ENCODE data around the gene XYLT1.

XYLT1 gene

DNA sequence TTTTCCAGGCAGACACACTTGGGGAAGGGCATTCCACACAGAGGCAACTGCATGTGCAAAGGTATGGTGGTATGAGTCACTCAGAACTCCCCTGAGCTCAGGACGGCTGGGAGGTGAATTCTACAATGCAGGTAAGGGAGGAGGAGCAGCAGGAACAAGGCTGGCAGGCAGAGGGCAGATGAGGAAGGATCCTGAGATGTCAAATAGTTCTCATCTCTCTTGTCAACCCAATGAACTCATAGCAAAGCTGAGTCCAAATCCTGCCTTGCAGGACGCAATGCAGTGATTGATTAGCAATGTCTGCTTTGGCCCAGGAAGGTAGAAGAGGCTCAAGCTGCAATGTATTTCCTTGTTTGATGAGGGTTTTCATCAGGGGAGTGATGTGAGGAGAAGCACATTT lies 243.5 kb downstream of the XYLT1 start:
- TF ChIP-seq Cebpa-rat (IDR thresholded peaks at IDR 0.05), result no peak
- H3K4me2 ChIP-seq, result peak overlapping the region in 9 of 11 experiments; percentile 2 to 84 (median 76); a peak in 12 of 22 replicates
- H3K4me3 ChIP-seq, result no peak overlapping the region
- H3K27ac ChIP-seq, result peak overlapping the region in 8 of 11 experiments; percentile 88 to 96 (median 92); a peak in 15 of 22 replicates
- H3K36me3 ChIP-seq, result peaks cover 0 to 61% (median 41%) of the 10 kb centered on the region in 11 experiments; a peak in 18 of 22 replicates
- H3K27me3 ChIP-seq, result no peaks in the 10 kb centered on the region
- H3K9ac ChIP-seq, result no peak overlapping the region
- H3K9me3 ChIP-seq (replicated peaks in 1 of 11), result peaks cover 0 to 6% (median 0%) of the 10 kb centered on the region in 11 experiments; a peak in 1 of 22 replicates
- no peaks in the 10 kb centered on the region; a peak in 2 of 22 replicates for H4K20me1 ChIP-seq
- peaks cover 37 to 68% (median 59%) of the 10 kb centered on the region in 10 experiments for H3K4me1 ChIP-seq

DNA sequence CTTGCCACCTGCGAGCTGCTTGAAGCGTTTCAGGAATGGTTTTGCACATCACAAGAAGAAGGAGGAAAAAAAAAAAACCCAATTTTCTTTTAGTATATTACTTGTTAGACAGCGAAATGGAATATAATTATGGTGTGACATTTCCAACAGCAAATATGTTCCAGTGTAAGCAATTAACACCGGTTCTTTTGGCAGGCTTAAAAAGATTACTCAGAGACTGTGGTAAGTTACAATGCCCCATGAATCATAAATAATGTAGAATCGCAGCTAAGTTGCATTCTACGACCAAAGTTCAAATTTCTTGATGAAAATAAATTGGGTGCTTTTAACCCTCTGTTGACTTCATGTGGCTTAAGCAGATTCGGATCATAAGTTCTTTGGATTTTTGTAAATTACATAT lies 245.2 kb downstream of the XYLT1 start:
- no peaks in the 10 kb centered on the region for H3K27me3 ChIP-seq
- peak overlapping the region in 10 of 11 experiments; percentile 42 to 96 (median 90); a peak in 20 of 22 replicates for H3K27ac ChIP-seq
- TF ChIP-seq Cebpa-rat (IDR thresholded peaks at IDR 0.05), result no peak
- H3K9me3 ChIP-seq (replicated peaks in 1 of 11), result peaks cover 0 to 6% (median 0%) of the 10 kb centered on the region in 11 experiments; a peak in 2 of 22 replicates
- H3K4me3 ChIP-seq, result 0 out of 20 replicates have a peak overlapping the region, but pooled peaks of 1 of the 10 experiments have one; percentile 3
- peaks cover 44 to 85% (median 70%) of the 10 kb centered on the region in 10 experiments for H3K4me1 ChIP-seq
- peaks cover 0 to 66% (median 43%) of the 10 kb centered on the region in 11 experiments; a peak in 18 of 22 replicates for H3K36me3 ChIP-seq
- no peaks in the 10 kb centered on the region; a peak in 3 of 22 replicates for H4K20me1 ChIP-seq
- H3K9ac ChIP-seq, result peak overlapping the region in 10 of 11 experiments; percentile 9 to 82 (median 76); a peak in 17 of 22 replicates
- peak overlapping the region; percentile 49 to 84 (median 76); a peak in 21 of 22 replicates for H3K4me2 ChIP-seq

DNA sequence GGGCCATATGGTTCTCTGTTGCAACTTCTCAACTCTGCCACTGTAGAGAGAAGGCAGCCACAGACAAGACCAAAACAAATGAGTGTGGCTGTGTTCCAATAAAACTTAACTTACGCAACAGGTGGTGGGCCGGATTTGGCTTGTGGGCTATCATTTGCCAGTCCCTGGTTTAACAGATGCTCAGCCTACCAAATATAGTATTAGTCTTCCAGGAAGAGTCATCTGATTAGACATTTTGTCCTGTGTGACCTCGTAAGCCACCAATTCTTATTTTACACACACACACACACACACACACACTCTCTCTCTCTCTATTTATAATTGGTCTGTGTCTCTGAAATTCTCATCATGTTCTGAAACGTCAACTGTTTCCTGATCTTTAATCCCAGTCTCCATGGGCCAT lies 245.9 kb downstream of the XYLT1 start:
- peak overlapping the region in 10 of 11 experiments; percentile 9 to 82 (median 76); a peak in 18 of 22 replicates for H3K9ac ChIP-seq
- H3K27me3 ChIP-seq, result no peaks in the 10 kb centered on the region
- H3K36me3 ChIP-seq, result peaks cover 0 to 64% (median 37%) of the 10 kb centered on the region in 11 experiments; a peak in 18 of 22 replicates
- H3K4me1 ChIP-seq, result peaks cover 44 to 91% (median 70%) of the 10 kb centered on the region in 10 experiments
- peaks cover 0 to 6% (median 0%) of the 10 kb centered on the region in 11 experiments; a peak in 2 of 22 replicates for H3K9me3 ChIP-seq (replicated peaks in 1 of 11)
- peak overlapping the region; percentile 49 to 84 (median 76) for H3K4me2 ChIP-seq
- H3K27ac ChIP-seq, result peak overlapping the region; percentile 20 to 96 (median 89); a peak in 20 of 22 replicates
- TF ChIP-seq Cebpa-rat (IDR thresholded peaks at IDR 0.05), result peak in 9 of 11 experiments; percentile 88 to 96 (median 94); a peak in 19 of 22 replicates
- H3K4me3 ChIP-seq, result peak overlapping the region in 3 of 10 experiments; percentile 3 to 26 (median 17); a peak in 1 of 20 replicates
- H4K20me1 ChIP-seq, result no peaks in the 10 kb centered on the region; a peak in 2 of 22 replicates

DNA sequence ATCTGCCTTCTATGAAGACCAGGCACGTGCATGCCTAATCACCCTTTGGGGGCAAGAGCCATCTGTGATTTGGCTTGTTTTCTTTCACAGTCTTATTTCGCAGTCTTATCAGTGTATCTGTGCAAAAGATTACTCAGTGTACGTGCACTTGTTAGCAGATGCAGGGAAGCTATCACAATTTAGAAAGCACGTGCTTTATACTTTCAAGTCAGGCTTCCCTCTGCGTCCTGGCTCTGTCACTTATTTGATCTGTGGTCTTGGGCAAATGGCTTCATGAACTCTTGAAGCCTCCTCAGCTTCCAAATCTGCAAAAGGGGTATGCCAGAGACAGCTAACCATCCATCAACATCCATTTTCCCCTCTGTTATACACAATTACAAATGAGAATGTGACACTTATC lies 246.4 kb downstream of the XYLT1 start:
- Histone ChIP-seq H4K20me1 (no peaks in the 10 kb centered on the region; a peak in 2 of 22 replicates), H3K9ac (peak overlapping the region in 9 of 11 experiments; percentile 40 to 82 (median 77); a peak in 17 of 22 replicates), H3K27ac (peak overlapping the region; percentile 20 to 96 (median 89); a peak in 20 of 22 replicates), H3K9me3 (replicated peaks in 1 of 11) (peaks cover 0 to 6% (median 0%) of the 10 kb centered on the region in 11 experiments; a peak in 2 of 22 replicates), H3K4me2 (peak overlapping the region; percentile 49 to 84 (median 76)), H3K36me3 (peaks cover 0 to 63% (median 35%) of the 10 kb centered on the region in 11 experiments; a peak in 18 of 22 replicates), H3K4me1 (peaks cover 44 to 91% (median 70%) of the 10 kb centered on the region in 10 experiments), H3K27me3 (no peaks in the 10 kb centered on the region), H3K4me3 (peak overlapping the region in 2 of 10 experiments; percentile 17 to 26; a peak in 2 of 20 replicates)
- no peak for TF ChIP-seq Cebpa-rat (IDR thresholded peaks at IDR 0.05)

DNA sequence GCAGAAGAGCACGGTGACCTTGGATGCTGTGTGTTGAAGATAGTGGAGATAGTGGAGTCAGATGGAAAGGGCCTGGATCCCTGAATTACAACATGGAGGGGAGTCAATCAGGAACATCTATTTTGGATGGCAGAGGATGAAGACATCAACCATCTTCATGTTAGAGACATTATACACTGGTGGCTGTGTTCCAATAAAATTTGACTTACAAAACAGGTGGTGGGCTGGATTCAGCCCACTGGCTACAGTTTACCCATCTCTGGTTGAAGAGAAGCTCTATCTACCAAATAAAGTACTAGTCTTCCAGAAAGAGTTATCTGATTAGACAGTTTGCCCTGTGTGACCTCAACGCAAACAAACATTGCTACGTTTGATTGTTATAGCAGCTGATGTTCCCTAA lies 247.2 kb downstream of the XYLT1 start:
- peak overlapping the region in 10 of 11 experiments; percentile 50 to 96 (median 90); a peak in 19 of 22 replicates for H3K27ac ChIP-seq
- H4K20me1 ChIP-seq, result no peaks in the 10 kb centered on the region; a peak in 3 of 22 replicates
- H3K4me1 ChIP-seq, result peaks cover 44 to 88% (median 70%) of the 10 kb centered on the region in 10 experiments
- peaks cover 0 to 63% (median 35%) of the 10 kb centered on the region in 11 experiments; a peak in 17 of 22 replicates for H3K36me3 ChIP-seq
- H3K27me3 ChIP-seq, result no peaks in the 10 kb centered on the region
- peak overlapping the region in 8 of 11 experiments; percentile 67 to 82 (median 78); a peak in 13 of 22 replicates for H3K9ac ChIP-seq
- peak overlapping the region in 2 of 10 experiments; percentile 19 to 23; a peak in 1 of 20 replicates for H3K4me3 ChIP-seq
- TF ChIP-seq Cebpa-rat (IDR thresholded peaks at IDR 0.05), result no peak
- H3K9me3 ChIP-seq (replicated peaks in 1 of 11), result peaks cover 0 to 6% (median 0%) of the 10 kb centered on the region in 11 experiments; a peak in 2 of 22 replicates
- H3K4me2 ChIP-seq, result peak overlapping the region; percentile 49 to 84 (median 76)

DNA sequence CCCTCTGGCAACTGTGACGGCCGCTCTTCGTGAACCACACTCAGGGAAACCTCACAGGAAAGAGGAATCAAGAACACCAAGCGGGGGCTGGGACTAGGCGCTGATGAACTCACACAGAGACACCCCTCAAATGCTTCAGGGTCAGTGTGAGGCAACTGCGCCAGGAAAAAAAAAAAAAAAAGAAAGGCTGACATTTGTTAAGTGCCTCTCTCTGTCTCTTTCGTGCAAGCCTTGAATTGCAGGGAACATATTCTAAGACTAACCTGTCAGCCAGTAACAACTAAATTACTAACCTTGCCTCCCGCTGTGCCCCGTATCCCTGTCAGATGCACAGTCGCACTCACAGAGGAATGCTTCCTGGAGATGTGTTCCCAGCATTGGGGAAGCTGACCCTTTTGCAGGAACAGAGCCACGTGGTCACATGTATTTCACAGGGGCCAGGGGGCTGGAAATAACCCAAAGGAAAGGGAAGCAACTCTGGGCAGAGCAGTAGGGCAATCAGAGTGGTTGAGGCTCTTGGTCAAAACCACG lies 247.8 kb downstream of the XYLT1 start:
- H3K4me1 ChIP-seq, result peaks cover 44 to 84% (median 67%) of the 10 kb centered on the region in 10 experiments
- H4K20me1 ChIP-seq, result no peaks in the 10 kb centered on the region; a peak in 3 of 22 replicates
- H3K27me3 ChIP-seq, result no peaks in the 10 kb centered on the region
- H3K27ac ChIP-seq, result peak overlapping the region in 10 of 11 experiments; percentile 14 to 96 (median 90); a peak in 19 of 22 replicates
- no peak for TF ChIP-seq Cebpa-rat (IDR thresholded peaks at IDR 0.05)
- H3K4me2 ChIP-seq, result peak overlapping the region; percentile 49 to 84 (median 76)
- H3K36me3 ChIP-seq, result peaks cover 0 to 63% (median 36%) of the 10 kb centered on the region in 11 experiments; a peak in 14 of 22 replicates
- H3K9me3 ChIP-seq (replicated peaks in 1 of 11), result peaks cover 0 to 6% (median 0%) of the 10 kb centered on the region in 11 experiments; a peak in 2 of 22 replicates
- H3K4me3 ChIP-seq, result peak overlapping the region in 2 of 10 experiments; percentile 23 to 24; a peak in 2 of 20 replicates
- H3K9ac ChIP-seq, result peak overlapping the region in 9 of 11 experiments; percentile 24 to 82 (median 72); a peak in 15 of 22 replicates

DNA sequence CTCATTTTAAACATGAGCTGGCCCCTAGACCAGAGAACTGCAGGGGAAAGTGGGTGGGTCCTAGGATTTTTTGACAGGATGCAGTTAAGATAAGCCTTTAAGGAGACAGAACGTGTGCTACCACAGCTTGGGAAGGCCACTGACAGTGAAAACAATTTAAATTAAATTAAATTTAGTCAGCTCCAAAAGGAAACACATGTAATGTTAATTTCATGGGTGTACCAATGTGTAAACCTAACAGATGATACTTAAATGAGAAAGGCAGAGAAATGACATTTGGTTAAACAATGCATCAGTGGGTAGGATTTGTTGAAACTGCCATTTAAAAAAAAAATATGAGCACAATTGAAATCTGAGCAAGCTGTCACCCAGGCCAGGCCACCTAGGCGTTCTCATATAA lies 250.8 kb downstream of the XYLT1 start:
- Histone ChIP-seq H3K36me3 (peaks cover 3 to 75% (median 52%) of the 10 kb centered on the region in 11 experiments; a peak in 19 of 22 replicates), H3K9me3 (replicated peaks in 1 of 11) (peaks cover 0 to 12% (median 6%) of the 10 kb centered on the region in 11 experiments; a peak in 14 of 22 replicates), H3K9ac (no peak overlapping the region), H4K20me1 (peaks cover 0 to 3% (median 0%) of the 10 kb centered on the region in 11 experiments; a peak in 4 of 22 replicates), H3K27me3 (no peaks in the 10 kb centered on the region), H3K27ac (peak overlapping the region in 6 of 11 experiments; percentile 4 to 96 (median 22); a peak in 8 of 22 replicates), H3K4me3 (no peak overlapping the region), H3K4me2 (no peak overlapping the region), H3K4me1 (peaks cover 35 to 55% (median 38%) of the 10 kb centered on the region in 10 experiments)
- no peak for TF ChIP-seq Cebpa-rat (IDR thresholded peaks at IDR 0.05)

DNA sequence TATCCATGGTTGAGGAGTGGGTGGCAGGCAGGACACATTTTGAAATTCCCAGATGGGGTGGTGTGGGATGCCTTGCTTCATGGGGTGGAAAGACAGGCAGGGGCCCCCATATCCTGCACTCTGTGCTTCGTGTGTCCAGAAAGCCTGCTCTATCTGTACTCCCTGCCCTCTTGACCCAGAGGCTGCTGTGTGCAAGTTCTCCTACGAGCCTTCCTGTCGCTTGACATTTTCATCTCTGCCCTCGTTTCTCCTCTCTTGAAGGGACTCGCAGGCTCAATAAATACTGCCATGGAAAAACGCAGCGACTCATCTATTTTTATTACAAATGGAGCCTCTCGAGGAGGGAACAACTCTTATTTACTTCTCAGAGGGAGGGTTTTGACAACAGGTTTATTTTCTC lies 254.8 kb downstream of the XYLT1 start:
- peaks cover 7 to 25% (median 19%) of the 10 kb centered on the region in 11 experiments; a peak in 20 of 22 replicates for H3K9me3 ChIP-seq (replicated peaks in 1 of 11)
- peaks cover 0 to 12% (median 0%) of the 10 kb centered on the region in 11 experiments; a peak in 4 of 22 replicates for H4K20me1 ChIP-seq
- H3K36me3 ChIP-seq, result peaks cover 5 to 79% (median 60%) of the 10 kb centered on the region in 11 experiments; a peak in 20 of 22 replicates

More for the DNA sequence above, 254.8 kb downstream of the XYLT1 start:
- Histone ChIP-seq H3K4me1 (peaks cover 0 to 33% (median 25%) of the 10 kb centered on the region in 10 experiments; a peak in 16 of 20 replicates), H3K4me3 (no peak overlapping the region), H3K4me2 (no peak overlapping the region), H3K27me3 (no peaks in the 10 kb centered on the region), H3K27ac (0 out of 22 replicates have a peak overlapping the region, but pooled peaks of 1 of the 11 experiments have one; percentile 14), H3K9ac (no peak overlapping the region)
- TF ChIP-seq Cebpa-rat (IDR thresholded peaks at IDR 0.05), result no peak
